ENCODE results near the gene RASSF8. TPM values are rescaled to one million over a fixed set of nuclear protein-coding genes. Genes with fewer than 3 reads are reported as not detected.

RASSF8 gene
- total RNA-seq, 1 experiment from 2014 or later: 9.2 TPM

DNA sequence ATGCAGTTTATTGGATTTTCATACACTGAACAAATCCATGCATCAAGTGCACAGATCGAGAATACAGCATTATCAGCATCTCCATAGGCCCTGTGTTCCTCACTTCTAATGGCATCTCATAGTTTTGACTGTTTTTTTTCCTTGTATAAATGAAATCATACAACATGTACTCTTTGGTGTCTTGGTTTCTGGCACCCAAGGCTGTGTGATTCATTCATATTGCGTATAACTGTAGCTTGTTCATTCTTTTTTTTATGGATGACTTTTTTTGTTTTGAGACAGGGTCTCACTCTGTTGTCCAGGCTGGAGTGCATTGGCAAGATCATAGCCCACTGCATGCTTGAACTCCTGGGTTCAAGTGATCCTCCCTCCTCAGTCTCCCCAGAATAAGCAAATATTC is 14.3 kb downstream of the RASSF8 start:
- Histone ChIP-seq H3K9ac (ENCODE audit: low read length) (no peak overlapping the region), H3K27ac (ENCODE audit: low read depth, low read length) (no peak overlapping the region), H3K4me1 (ENCODE audit: control insufficient read depth in 1 of 2, insufficient read depth in 2 of 2, low read length in 2 of 2) (no peaks in the 10 kb centered on the region), H3K9me2 (ENCODE audit: insufficient read depth) (no peaks in the 10 kb centered on the region), H3K27me3 (ENCODE audit: insufficient read depth, low read length) (no peaks in the 10 kb centered on the region; the same call in 1 of the 2 replicates), H3K4me2 (ENCODE audit: low read length) (no peak overlapping the region), H3K36me3 (ENCODE audit: control insufficient read depth in 1 of 2, insufficient read depth in 2 of 2, low read length in 2 of 2) (no peaks in the 10 kb centered on the region), H3K9me3 (ENCODE audit: control insufficient read depth in 1 of 2, insufficient read depth in 1 of 2, low read depth in 1 of 2, low read length in 2 of 2) (no peaks in the 10 kb centered on the region), H4K20me1 (ENCODE audit: insufficient read depth) (no peaks in the 10 kb centered on the region), H2AFZ (ENCODE audit: low read depth, low read length, poor library complexity, severe bottlenecking) (no peak overlapping the region), H3K4me3 (replicated peaks in 1 of 2; ENCODE audit: low read depth in 1 of 2, low read length in 2 of 2) (no peak overlapping the region), H3K79me2 (ENCODE audit: insufficient read depth, low read length) (no peaks in the 10 kb centered on the region)
- DNase-seq (ENCODE audit: low read depth, low spot score) (no peak), ATAC-seq (no peak)
- CTCF ChIA-PET: no interaction called here
- BruUV-seq (replicated peaks): no TSS peak
- POLR2A ChIA-PET: no interaction called here
- intact Hi-C loops (cut with micrococcal nuclease): no loop called here
- TF ChIP-seq SIN3A (IDR thresholded peaks at IDR 0.05; ENCODE audit: low read depth) (no peak), EZH2 (IDR thresholded peaks at IDR 0.05) (no peak), ZBTB33 (IDR thresholded peaks at IDR 0.05; ENCODE audit: extremely low read depth, insufficient replicate concordance, low read length) (no peak), POLR2AphosphoS5 (IDR thresholded peaks at IDR 0.05; ENCODE audit: low read depth, low read length) (no peak), JUND (IDR thresholded peaks at IDR 0.05) (no peak), ELF1 (IDR thresholded peaks at IDR 0.05; ENCODE audit: borderline replicate concordance, low read depth) (no peak)
- RAD21 ChIA-PET (ENCODE audit: low non-redundant PET in 1 of 2, low total read pairs in 2 of 2, uncharacterized antibody in 2 of 2, unreplicated experiment in 2 of 2): no interaction called here

DNA sequence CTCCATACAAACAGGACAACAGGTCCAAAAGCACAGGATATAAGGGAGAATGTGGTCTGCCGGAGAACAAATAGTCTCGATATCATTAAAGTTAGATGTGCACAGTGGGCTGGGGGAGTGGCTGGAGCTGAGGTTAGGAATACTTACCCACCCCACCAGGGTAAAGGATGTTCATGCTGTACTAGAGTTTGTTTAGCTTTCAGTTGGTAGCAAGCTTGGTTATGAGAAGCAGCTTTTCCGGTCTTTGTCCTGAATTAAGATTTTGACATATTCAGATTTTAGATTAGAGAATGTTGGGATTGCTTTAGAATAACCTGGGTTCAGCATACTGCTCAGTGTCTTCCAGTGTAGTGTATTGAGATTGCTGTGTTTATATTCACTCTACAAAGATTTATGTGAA is 16.7 kb downstream of the RASSF8 start:
- ChIA-PET CTCF (no interaction called here), POLR2A (interaction anchor here (1.7 kb wide), 1 partner anchor 10 kb away, joined by 3 read pairs; no protein-coding TSS in a partner anchor), RAD21 (ENCODE audit: low non-redundant PET in 1 of 2, low total read pairs in 2 of 2, uncharacterized antibody in 2 of 2, unreplicated experiment in 2 of 2) (no interaction called here)
- DNase-seq (ENCODE audit: low read depth, low spot score): no peak
- no peak overlapping the region for H3K27ac ChIP-seq (ENCODE audit: low read depth, low read length)
- no peaks in the 10 kb centered on the region for H3K36me3 ChIP-seq (ENCODE audit: control insufficient read depth in 1 of 2, insufficient read depth in 2 of 2, low read length in 2 of 2)
- H3K9me2 ChIP-seq (ENCODE audit: insufficient read depth): no peaks in the 10 kb centered on the region
- no peaks in the 10 kb centered on the region; the same call in 1 of the 2 replicates for H3K27me3 ChIP-seq (ENCODE audit: insufficient read depth, low read length)
- H3K4me1 ChIP-seq (ENCODE audit: control insufficient read depth in 1 of 2, insufficient read depth in 2 of 2, low read length in 2 of 2): no peaks in the 10 kb centered on the region
- no peaks in the 10 kb centered on the region for H4K20me1 ChIP-seq (ENCODE audit: insufficient read depth)
- intact Hi-C loops (cut with micrococcal nuclease): no loop called here
- TF ChIP-seq EZH2phosphoT487 (IDR thresholded peaks at IDR 0.05; ENCODE audit: borderline replicate concordance): no peak
- no peak for TF ChIP-seq ZFX (IDR thresholded peaks at IDR 0.05)
- no peak for TF ChIP-seq RAD21 (IDR thresholded peaks at IDR 0.05; ENCODE audit: low read depth)
- no peak for TF ChIP-seq POLR2AphosphoS5 (IDR thresholded peaks at IDR 0.05; ENCODE audit: low read depth, low read length)
- no peak for TF ChIP-seq FOSL1 (IDR thresholded peaks at IDR 0.05; ENCODE audit: low read depth)
- TF ChIP-seq ELF1 (IDR thresholded peaks at IDR 0.05; ENCODE audit: borderline replicate concordance, low read depth): no peak
- no peak for TF ChIP-seq SIN3A (IDR thresholded peaks at IDR 0.05; ENCODE audit: low read depth)
- no peak for TF ChIP-seq EGR1 (IDR thresholded peaks at IDR 0.05; ENCODE audit: low read depth)
- no peak for TF ChIP-seq MAX (IDR thresholded peaks at IDR 0.05)
- TF ChIP-seq CBX3 (IDR thresholded peaks at IDR 0.05; ENCODE audit: low read depth): no peak
- TF ChIP-seq, protein P1, sequence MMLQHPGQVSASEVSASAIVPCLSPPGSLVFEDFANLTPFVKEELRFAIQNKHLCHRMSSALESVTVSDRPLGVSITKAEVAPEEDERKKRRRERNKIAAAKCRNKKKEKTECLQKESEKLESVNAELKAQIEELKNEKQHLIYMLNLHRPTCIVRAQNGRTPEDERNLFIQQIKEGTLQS (IDR thresholded peaks at IDR 0.05): no peak
- TF ChIP-seq CEBPB (IDR thresholded peaks at IDR 0.05; ENCODE audit: low read depth): no peak
- no peak overlapping the region for H3K4me2 ChIP-seq (ENCODE audit: low read length)
- H3K9me3 ChIP-seq (ENCODE audit: control insufficient read depth in 1 of 2, insufficient read depth in 1 of 2, low read depth in 1 of 2, low read length in 2 of 2): no peaks in the 10 kb centered on the region
- H2AFZ ChIP-seq (ENCODE audit: low read depth, low read length, poor library complexity, severe bottlenecking): no peak overlapping the region
- BruUV-seq (replicated peaks): no TSS peak
- H3K4me3 ChIP-seq (replicated peaks in 1 of 2; ENCODE audit: low read depth in 1 of 2, low read length in 2 of 2): no peak overlapping the region
- no peaks in the 10 kb centered on the region for H3K79me2 ChIP-seq (ENCODE audit: insufficient read depth, low read length)
- no peak overlapping the region for H3K9ac ChIP-seq (ENCODE audit: low read length)
- no peak for ATAC-seq

Measured in HCT116 (cell line).